Left renal cortex interstitium (tissue), 4 donors: ENCODE measurements around the gene TMEM150A. TPM values are rescaled to one million over a fixed set of nuclear protein-coding genes. Genes with fewer than 3 reads are reported as not detected.
"Not testable (repeated sequence)": the region's sequence is repeated elsewhere in the genome, so short reads cannot be mapped to it uniquely, and the experiment has no call there.

ENCODE experiments used
- DNase-seq, 4 donors: peaks; one replicate each; pipeline ENCODE4 v3.0.0-alpha.2; 2013; ENCODE audit warnings: low read depth in 4 of 4, low spot score in 2 of 4, missing footprints in 1 of 4
- polyA plus RNA-seq, 4 donors: library from polyadenylated mRNA; unstranded; fragments of 120-200 nt; gene quantifications; one replicate each; pipeline ENCODE4 v1.2.1, GENCODE V29; 2013; ENCODE audit not compliant: insufficient read length in 4 of 4

The TMEM150A gene
- 10 to 100 TPM; 33.7 to 43.0 (median 36.7) TPM for polyA plus RNA-seq

- peak in 1 of 4 donors; percentile 91 for DNase-seq
These were observed at the start of gene TMEM150A for GRCh38 chr2:85602476-85603234. TSS of gene TMEM150A (minus strand) at chr2:85602698. CDS start at chr2:85601948, 750 bp downstream.

GRCh38 chr2:85652056-85652455 lies 49.6 kb upstream of the TMEM150A start:
- no peak for DNase-seq

DNA sequence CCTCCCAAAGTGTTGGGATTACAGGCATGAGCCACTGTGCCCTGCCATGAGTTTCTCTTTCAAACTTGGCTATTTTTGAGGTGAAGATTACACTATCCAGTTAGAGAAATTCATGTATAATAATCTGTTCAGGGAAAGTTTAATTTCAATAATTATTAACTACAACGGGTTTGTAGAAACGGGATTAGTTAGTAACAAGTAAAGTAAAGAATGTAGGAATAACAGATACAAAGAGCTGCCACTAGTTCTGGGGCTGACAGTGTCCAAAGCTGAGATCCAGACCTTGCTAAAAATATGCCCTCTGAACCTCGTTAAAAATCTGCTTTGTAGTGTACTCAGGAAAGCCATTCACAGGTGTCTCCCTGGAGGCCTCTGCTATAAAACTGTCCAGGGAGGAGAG lies 48.6 kb upstream of the TMEM150A start:
- no peak for DNase-seq

DNA sequence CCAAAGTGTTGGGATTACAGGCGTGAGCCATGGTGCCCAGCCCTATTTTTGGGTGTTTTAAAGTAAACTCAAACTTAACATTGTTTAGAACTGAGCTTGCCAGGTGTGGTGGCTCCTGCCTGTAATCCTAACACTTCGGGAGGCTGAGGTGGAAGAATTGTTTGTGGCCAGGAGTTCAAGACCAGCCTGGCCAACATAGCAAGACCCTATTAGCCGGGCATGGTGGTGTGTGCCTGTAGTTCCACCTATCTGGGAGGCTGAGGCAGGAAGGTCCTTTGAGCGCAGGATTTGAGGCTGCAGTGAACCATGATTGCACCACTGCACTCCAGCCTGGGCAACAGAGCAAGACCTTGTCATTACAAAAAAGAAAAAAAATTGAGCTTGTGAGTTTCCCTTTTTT lies 48.0 kb upstream of the TMEM150A start:
- no peak for DNase-seq

- DNase-seq: no peak
These were observed 47.0 kb upstream of the TMEM150A start for GRCh38 chr2:85649201-85650190.

DNA sequence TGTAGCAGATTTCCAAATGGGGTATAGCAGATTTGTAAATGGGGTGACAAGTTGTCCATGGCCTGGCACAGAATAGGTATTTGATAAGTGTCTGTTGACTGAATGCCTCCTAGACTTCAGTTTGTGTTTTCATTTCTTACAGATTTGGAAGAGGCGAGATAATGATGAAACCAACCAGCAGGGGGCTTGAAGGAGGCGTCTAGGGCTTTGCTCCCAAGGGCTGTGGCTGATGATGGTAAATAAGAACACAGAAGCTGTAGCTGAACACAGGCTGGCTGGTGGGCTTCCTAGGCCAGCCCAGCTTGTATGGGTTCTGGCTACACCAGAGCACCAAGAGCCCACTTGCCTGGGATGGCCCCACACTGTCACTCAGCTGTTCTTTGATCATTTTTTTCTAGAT lies 46.1 kb upstream of the TMEM150A start:
- DNase-seq: no peak

DNA sequence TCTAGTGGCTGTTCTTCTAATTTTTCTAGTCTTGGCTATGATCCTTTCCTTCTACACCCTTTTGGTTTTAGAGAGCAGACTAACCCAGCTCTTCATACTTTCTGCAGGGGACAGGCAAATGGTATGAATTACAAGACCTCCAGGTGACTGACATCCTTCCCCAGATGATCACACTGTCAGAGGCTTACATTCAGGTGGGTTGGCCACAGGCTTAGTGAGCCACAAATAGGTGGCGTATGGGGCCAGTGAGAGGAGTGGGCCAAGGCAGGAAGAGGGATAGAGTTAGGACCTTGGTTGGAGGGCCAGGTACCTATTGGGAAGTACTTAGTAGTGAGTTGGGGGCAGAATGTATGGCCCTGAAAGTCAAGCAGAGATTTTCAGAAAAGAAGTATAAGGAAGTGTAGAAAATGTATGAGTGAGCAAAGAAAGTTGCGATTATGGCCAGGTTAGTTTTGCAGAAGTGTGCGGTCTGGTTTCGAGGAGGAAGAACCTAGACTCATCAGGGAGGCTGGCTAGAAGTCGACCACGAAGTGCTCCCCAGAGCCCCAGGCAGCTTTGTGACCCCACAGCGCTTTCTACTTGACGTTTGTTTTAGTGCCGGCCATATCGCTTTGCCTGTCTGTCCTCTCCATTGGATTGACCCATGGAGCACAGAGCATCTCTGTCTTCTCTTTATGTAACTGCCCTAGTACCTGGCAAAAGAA lies 45.5 kb upstream of the TMEM150A start:
- DNase-seq: no peak

GRCh38 chr2:85646166-85646565 lies 43.7 kb upstream of the TMEM150A start:
- DNase-seq: no peak

- DNase-seq: no peak
These were observed 42.4 kb upstream of the TMEM150A start for GRCh38 chr2:85644909-85645308.

DNA sequence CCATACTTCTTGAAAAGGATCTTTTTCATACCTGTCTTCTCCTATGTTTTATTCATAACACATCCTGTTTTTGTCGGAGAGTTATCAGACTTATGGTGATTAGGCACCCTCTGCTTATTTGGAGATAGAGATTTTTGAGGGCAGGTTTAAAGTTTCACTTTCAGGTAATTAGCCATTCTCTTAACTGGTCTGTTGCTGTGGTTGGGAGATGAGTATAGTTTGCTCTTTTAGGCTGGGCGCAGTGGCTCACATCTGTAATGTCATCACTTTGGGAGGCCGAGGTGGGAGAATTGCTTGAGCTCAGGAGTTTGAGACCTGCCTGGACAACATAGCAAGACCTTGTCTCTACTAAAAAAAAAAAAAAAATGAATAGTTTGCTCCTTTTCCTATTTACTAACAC lies 40.2 kb upstream of the TMEM150A start:
- no peak for DNase-seq

DNA sequence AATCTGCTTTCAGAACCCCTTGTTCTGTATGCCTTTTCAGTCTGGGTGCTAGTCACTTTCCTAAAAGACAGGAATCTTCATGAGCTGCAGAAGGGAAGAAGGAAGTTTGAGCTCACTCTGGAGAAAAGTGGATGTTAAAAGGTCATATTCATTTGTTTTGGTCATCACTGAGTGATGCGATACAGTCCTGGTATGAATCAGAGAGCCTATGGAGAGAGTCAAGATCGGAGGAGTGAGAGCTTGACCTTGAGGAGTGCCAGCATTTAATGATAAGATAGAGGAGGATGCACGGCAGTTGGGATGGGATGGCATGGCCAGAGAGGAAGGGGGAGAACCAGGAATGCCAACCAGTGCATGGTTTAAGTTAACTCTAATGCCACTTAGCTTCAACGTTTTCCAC lies 33.1 kb upstream of the TMEM150A start:
- no peak for DNase-seq

DNA sequence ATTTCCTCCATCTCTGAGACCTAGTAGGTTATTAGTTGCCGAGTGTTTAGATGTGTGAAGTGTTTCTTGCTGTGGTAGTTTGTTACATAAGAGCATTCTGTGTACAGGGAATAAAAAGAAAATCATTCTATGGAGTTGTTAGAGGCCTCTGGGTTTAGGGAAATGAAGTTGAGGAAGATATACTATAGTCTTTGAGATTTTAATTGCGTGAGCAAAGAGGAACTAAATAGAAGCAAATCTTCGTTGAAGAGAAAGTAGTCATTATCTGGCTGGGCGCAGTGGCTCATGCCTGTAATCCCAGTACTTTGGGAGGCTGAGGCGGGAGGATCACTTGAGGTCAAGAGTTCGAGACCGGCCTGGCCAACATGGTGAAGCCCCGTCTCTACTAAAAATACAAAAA lies 32.5 kb upstream of the TMEM150A start:
- DNase-seq: no peak

- no peak for DNase-seq
These were observed 28.8 kb upstream of the TMEM150A start for GRCh38 chr2:85631316-85631715.

- no peak for DNase-seq
These were observed 26.2 kb upstream of the TMEM150A start for GRCh38 chr2:85628658-85629057.

GRCh38 chr2:85623991-85624390 lies 21.5 kb upstream of the TMEM150A start:
- no peak for DNase-seq

DNA sequence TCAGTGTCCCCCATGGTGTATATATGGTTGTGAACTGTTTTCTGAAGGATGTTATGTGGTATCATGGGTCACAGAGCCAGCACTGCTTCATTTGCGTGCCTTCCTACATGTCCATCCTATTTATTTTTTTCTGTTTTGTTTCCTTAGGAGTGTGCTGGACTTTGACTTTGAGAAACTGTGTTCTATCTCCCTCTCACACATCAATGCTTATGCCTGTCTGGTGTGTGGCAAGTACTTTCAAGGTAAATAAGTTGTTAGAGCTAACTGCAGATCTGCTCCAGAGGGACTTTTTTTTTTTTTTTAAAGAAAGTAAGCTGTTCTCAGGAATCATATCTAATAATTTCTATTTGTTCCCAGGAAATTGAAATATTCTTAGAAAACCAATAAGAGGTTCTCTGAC lies 18.8 kb upstream of the TMEM150A start:
- DNase-seq: no peak

GRCh38 chr2:85619617-85620016 lies 17.1 kb upstream of the TMEM150A start:
- DNase-seq: no peak

GRCh38 chr2:85617723-85618122 lies 15.2 kb upstream of the TMEM150A start:
- DNase-seq: not testable (repeated sequence)

DNA sequence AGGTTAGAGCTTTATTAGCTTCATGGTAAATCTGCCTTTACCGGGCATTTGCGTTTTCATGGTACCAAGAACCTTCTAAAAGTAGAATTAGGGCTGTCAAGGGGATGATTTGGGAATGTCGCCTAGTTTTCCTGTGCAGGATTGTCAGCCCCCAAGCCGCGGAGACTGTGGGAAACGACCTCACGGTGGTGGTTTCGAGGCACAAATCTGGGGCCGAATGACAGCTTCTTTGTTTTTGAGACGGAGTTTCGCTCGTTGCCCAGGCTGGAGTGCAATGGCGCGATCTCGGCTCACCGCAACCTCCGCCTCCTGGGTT lies 12.9 kb upstream of the TMEM150A start:
- no peak for DNase-seq

DNA sequence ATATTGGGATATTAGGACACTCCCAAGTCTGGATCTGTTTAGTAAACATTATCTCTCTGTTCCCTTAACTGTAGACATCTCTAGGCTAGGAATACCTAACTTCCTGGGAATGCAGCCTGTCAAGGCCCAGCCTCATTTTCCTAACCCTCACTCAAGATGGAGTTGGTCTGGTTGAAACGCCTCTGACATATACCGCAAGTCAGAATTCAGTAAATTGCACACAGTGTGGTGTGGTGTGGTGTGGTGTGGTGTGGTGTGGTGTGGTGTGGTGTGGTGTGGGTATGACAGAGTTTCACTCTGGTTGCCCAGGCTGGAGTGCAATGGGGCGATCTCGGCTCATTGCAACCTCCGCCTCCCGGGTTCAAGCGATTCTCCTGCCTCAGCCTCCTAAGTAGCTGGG lies 12.3 kb upstream of the TMEM150A start:
- DNase-seq: not testable (repeated sequence)
